ENCODE measurements around the gene PRKCD.

The PRKCD gene

DNA sequence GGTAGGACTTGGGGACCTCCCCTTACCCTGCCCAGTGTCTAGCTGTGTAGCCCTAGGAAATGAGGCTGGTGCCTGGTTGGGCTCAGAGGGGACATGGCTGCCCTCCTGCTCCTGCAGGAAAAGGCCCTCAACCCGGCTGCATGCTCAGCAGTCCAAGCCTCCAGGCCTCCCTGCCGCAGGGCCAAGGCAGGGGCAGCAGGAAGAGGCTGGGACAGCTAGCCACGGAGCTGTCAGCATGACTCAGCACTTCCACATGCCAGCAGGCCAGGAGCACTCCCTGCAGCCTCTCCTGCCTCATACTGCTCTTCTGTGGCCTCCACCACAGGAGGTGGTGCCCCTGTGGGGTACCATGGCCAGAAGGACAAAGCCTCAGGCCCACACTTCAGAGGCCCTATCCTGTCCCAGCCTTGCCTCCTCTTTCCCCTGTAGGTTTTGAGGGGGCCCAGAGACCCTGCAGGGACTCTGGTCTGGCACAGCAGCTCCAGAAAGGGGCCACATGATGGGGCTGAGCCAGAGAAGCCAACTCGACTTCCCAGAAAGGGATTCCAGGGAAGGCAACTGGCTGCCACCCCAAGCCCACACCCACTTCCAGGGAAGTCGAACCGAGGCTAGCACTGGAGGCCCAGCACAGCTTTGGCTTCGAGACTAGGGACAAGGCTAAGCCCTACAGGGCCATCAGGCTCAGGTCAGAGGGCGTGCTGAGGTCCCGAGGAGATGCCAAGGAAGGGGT is 75.3 kb downstream of the PRKCD start:
- no peak for DNase-seq

DNA sequence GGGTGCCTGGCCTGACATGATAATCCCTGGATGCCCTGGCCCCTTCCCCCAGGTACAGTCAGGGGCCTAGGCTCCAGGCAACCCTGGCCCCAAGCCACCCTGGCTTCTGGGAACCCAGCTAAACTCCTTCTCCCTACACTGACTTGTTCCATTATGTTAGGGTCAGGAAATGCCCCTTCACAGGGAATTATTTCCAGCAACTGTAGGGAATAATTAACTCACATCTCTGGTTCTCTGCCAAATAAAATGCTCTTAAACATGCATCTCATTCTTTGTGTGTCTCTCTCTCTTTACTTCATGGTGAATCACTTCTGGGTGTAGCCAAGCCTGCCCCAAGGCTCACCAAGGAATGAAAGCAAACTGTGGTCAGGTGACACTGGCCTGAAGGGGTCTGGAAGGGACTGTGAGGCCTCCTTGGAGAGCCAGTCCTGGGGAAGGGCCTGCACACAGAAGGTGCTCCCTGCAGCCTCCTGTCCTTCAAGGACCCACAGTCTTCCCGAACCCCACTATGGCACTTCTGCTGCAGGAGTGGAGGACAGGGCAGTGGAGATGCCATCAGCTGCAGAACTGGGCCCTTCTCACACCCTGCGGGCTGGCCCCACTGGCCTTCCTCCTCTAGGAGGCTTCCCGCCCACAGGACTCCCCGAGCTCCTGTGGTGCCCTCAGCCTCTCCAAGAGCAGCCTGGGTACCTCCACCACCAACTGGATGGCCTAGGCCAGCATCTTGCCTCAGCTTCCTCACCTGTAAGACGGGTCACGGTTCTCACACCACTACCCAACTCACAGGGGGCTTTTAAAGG is 77.2 kb downstream of the PRKCD start:
- no peak for DNase-seq

DNA sequence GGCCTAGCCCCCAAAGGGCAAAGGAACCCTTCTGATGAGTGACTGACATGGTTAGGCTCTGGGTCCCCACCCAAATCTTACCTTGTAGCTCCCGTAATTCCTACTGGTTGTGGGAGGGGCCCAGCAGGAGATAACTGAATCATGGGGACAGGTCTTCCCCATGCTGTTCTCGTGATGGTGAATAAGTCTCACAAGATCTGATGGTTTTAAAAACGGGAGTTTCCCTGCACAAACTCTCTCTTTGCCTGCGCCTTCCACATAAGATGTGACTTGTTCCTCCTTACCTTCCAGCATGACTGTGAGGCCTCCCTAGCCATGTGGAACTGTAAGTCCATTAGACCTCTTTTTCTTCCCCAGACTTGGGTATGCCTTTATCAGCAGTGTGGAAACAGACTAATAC is 77.9 kb downstream of the PRKCD start:
- no peak for DNase-seq

DNA sequence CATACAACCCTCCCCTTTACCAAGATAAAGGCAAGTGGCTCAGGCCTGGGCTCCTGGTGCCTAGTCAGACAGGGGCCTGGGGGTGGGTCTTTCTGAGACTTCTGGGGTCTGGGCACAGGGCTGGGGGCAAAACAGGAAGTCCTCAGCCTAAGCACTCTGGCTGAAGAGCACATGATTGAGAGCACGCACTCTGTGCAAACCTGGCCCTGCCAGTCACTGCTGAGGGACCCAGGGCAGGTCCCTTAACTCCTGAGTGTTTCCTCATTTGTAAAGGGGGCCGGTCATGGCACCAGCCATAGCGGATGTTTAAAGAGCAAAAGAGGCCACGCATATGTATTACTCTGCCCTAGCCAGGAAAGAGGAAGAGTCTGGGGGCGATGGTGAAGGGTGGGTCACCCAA is 78.8 kb downstream of the PRKCD start:
- no peak for DNase-seq

DNA sequence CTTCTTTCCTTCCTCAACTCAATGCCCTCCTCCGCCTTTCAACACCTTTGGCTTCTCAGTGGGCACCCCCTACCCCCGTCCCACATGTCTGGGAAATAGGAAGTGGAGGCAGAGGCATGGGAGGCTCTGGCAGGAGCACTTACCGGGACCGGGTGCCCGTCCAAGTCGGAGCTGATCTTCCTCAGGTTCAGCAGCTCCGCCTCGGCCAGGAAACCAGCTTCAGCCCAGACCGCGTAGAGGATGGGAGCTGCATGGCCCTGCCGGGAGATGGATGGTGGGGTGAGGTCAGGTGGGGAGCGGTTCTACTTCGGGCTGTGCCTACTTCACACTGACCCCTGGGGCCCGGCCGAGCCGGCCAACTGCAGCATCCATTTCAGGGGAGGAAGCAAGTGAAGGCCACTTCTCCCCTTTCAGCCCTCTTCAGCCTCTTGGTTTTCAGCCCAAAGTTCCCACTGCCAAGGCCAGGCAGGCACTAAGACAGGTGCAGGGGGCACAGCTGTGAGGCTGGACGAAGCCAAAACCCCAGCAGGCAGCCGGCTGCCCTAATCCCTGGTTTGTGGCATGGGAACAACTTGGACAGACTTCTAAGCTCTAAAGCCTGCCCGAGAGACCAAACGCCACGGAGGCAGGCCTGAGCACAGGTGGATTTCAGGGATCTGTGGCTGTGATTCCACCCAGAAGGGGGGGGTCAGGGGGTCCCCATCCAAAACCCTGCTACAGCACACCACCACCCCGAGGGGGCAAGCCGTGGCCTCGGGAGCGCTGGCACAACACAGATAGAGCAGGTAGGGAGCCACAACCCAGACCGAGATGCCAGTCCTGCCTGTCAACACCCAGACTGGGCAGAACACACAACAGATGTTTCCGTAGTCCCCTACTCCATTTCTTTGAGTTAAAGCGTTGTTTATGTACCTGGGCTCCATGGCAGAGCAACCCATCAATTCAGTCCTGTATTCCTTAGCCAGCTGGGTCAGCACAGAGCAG is 80.3 kb downstream of the PRKCD start:
- no peak for DNase-seq

DNA sequence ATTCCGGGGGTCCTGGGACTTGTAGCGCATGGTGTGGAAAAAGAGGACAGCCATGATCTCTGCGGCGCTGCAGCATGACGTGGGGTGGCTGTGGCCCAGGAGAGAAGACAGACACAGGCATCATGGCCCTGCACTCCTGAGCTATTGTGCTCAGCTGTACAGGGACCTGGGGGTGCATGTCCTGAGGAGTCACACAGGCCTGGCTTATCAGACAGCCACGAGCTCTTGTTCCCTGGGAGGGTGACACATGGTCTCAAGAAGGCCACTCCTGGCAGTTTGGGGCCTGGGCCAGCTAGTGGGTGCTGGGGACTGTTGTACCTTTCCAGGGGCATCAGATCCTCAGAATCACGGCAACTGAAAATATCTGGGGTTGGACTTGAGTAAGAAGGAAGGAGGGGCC is 81.1 kb downstream of the PRKCD start:
- no peak for DNase-seq

Data from NCI-H1694 treated with DMSO at 0.1 percent for 48 hours (cell line).